Endothelial cell of umbilical vein (primary cell): Measurements from ENCODE around the gene ADSL. TPM values are rescaled to one million over a fixed set of nuclear protein-coding genes. Genes with fewer than 3 reads are reported as not detected.

ENCODE experiments used
- BruUV-seq: library from RNA; stranded (reverse); fragments of 400-500 nt; replicated peaks from 2 replicates; lab custom pipeline; 2021; lab: Mats Ljungman, UMichigan
- CTCF ChIA-PET: fragments of 300-600, 350-600 bp; sonication (Branson Sonifier 250); formaldehyde crosslinking; loops from one replicate; lab custom pipeline; 2021; ENCODE audit warnings: antibody characterized with exemption, inconsistent platforms; lab: Charles Lee
- POLR2A ChIA-PET: fragments of 300-600, 350-600 bp; sonication (Branson Sonifier 250); formaldehyde crosslinking; loops from one replicate; lab custom pipeline; 2021; ENCODE audit warnings: antibody characterized with exemption, inconsistent platforms; lab: Charles Lee
- DNase-seq: peaks from one replicate; pipeline ENCODE4 v3.0.0-alpha.2; 2011; ENCODE audit warnings: low read depth, low spot score
- FAIRE-seq: peaks from 2 replicates; lab custom pipeline; 2011; peaks lifted over from hg19 to GRCh38; lab: Jason Lieb, UNC
- H2AFZ ChIP-seq: 2 replicates; pipeline ENCODE4 v1.6.0; 2012; ENCODE audit warnings: low read depth, low read length, control low read depth, inconsistent platforms
- H3K27ac ChIP-seq: 2 replicates; pipeline ENCODE4 v1.5.1; 2011; ENCODE audit warnings: low read depth, mild to moderate bottlenecking, control low read depth, low read length, moderate library complexity; ENCODE audit not compliant: insufficient read depth
- H3K27me3 ChIP-seq, 2 experiments: 2 replicates each; pipeline versions ENCODE4 v1.6.0 to v1.6.1; 2011; ENCODE audit warnings: low read length in 2 of 2, mixed read lengths in 1 of 2; ENCODE audit not compliant: control insufficient read depth in 2 of 2, insufficient read depth in 2 of 2
- H3K36me3 ChIP-seq, 2 experiments: 2 replicates in 1 of 2; 3 replicates in 1 of 2; pipeline ENCODE4 v1.5.1; 2011; ENCODE audit warnings: low read length in 2 of 2, mild to moderate bottlenecking in 1 of 2, moderate library complexity in 1 of 2; ENCODE audit not compliant: control insufficient read depth in 2 of 2, insufficient read depth in 2 of 2; ENCODE audit errors: extremely low read depth in 1 of 2
- H3K4me1 ChIP-seq: 3 replicates; pipeline ENCODE4 v1.5.1; 2011; ENCODE audit warnings: mild to moderate bottlenecking, low read length; ENCODE audit not compliant: control insufficient read depth, insufficient read depth; ENCODE audit errors: extremely low read depth
- H3K4me2 ChIP-seq: 2 replicates; pipeline ENCODE4 v1.6.1; 2011; ENCODE audit warnings: low read length, control low read depth, mixed read lengths; ENCODE audit not compliant: insufficient read depth
- H3K4me3 ChIP-seq, 3 experiments: fragments of 200-600 bp in 1 of 3; sonication (generic), shearing (Covaris generic) in 1 of 3; replicated peaks in 1 of 3; 2 replicates each; pipeline ENCODE4 v1.5.1; 2011 to 2016; ENCODE audit warnings: control low read depth in 3 of 3, low read length in 3 of 3, mild to moderate bottlenecking in 2 of 3, inconsistent platforms in 1 of 3, low read depth in 1 of 3, moderate library complexity in 1 of 3; ENCODE audit not compliant: insufficient read depth in 1 of 3
- H3K79me2 ChIP-seq: 2 replicates; pipeline ENCODE4 v1.6.0; 2012; ENCODE audit warnings: low read length, inconsistent platforms; ENCODE audit not compliant: control insufficient read depth, insufficient read depth
- H3K9ac ChIP-seq: replicated peaks from 2 replicates; pipeline ENCODE3; 2011; ENCODE audit warnings: low read length, control low read depth; ENCODE audit not compliant: insufficient read depth; ENCODE audit errors: extremely low read depth
- H3K9me1 ChIP-seq: replicated peaks from 3 replicates; pipeline ENCODE4 v1.6.0; 2011; ENCODE audit warnings: mild to moderate bottlenecking, low read length; ENCODE audit not compliant: control insufficient read depth, insufficient read depth; ENCODE audit errors: extremely low read depth
- H3K9me3 ChIP-seq: replicated peaks from 2 replicates; pipeline ENCODE4 v1.5.1; 2012; ENCODE audit warnings: low read length, inconsistent platforms; ENCODE audit not compliant: control insufficient read depth, insufficient read depth
- H4K20me1 ChIP-seq: replicated peaks from 2 replicates; pipeline ENCODE3; 2011; ENCODE audit warnings: mild to moderate bottlenecking, low read length; ENCODE audit not compliant: control insufficient read depth, insufficient read depth; ENCODE audit errors: extremely low read depth
- CTCF ChIP-seq, 2 donors: IDR thresholded peaks; 1 replicate in 1 of 2; 2 replicates in 1 of 2; pipeline ENCODE4 v1.5.1; 2011; ENCODE audit warnings: low read length in 2 of 2, mild to moderate bottlenecking in 2 of 2, moderate library complexity in 2 of 2, control low read depth in 1 of 2, inconsistent platforms in 1 of 2, low read depth in 1 of 2; ENCODE audit not compliant: insufficient read depth in 1 of 2; ENCODE audit errors: extremely low read depth in 1 of 2
- EZH2 ChIP-seq: IDR thresholded peaks from 2 replicates; pipeline ENCODE4 v1.6.1; 2012; ENCODE audit warnings: borderline replicate concordance, low read depth, mild to moderate bottlenecking, moderate library complexity, low read length, inconsistent platforms; ENCODE audit not compliant: severe bottlenecking
- FOS ChIP-seq: IDR thresholded peaks from 2 replicates; pipeline ENCODE4 v1.6.1; 2011; ENCODE audit warnings: mild to moderate bottlenecking, low read length, moderate library complexity, borderline replicate concordance; ENCODE audit not compliant: insufficient read depth
- GATA2 ChIP-seq: IDR thresholded peaks from 2 replicates; pipeline ENCODE4 v1.7.0; 2011; ENCODE audit warnings: low read depth, mild to moderate bottlenecking, moderate library complexity, mixed read lengths, low read length; ENCODE audit not compliant: insufficient read length, insufficient read depth
- JUN ChIP-seq: IDR thresholded peaks from 2 replicates; pipeline ENCODE4 v1.6.1; 2011; ENCODE audit warnings: borderline replicate concordance, low read depth; ENCODE audit not compliant: insufficient read length, insufficient read depth
- MAX ChIP-seq: IDR thresholded peaks from 2 replicates; pipeline ENCODE4 v1.6.1; 2011; ENCODE audit not compliant: insufficient read depth, insufficient read length
- MYC ChIP-seq: IDR thresholded peaks from one replicate; pipeline ENCODE4 v1.6.1; 2011; ENCODE audit warnings: mild to moderate bottlenecking, low read depth, low read length
- POLR2A ChIP-seq: IDR thresholded peaks from 2 replicates; pipeline ENCODE4 v1.6.1; 2012; ENCODE audit warnings: low read depth, mild to moderate bottlenecking, control low read depth, low read length
- POLR2AphosphoS5 ChIP-seq: IDR thresholded peaks from 2 replicates; pipeline ENCODE4 v1.6.1; 2012; ENCODE audit warnings: low read depth, mild to moderate bottlenecking, control low read depth, low read length, moderate library complexity; ENCODE audit not compliant: insufficient read depth
- dilution Hi-C: fragments of 300-500 bp; cut with MboI; formaldehyde crosslinking; loops from one replicate; pipeline ENCODE4 v1.15.0; 2019; ENCODE audit warnings: low sequenced_read_pairs; ENCODE audit not compliant: extremely low pct_ligation_motif_present
- intact Hi-C: fragments of 100-400 bp; cut with micrococcal nuclease; formaldehyde crosslinking; loops from one replicate; pipeline ENCODE4 v1.10.0; 2022
- polyA plus RNA-seq, 4 experiments: library from polyadenylated mRNA; depleted of rRNA in 3 of 4; stranded (reverse) in 3 of 4; unstranded in 1 of 4; fragments of >200 nt; gene quantifications; 2 replicates each; pipeline versions ENCODE4 v1.2.1 to v1.2.3, GENCODE V29; 2011 to 2012; ENCODE audit warnings: missing spikeins in 1 of 4
- total RNA-seq: library from RNA; stranded (reverse); gene quantifications from 2 replicates; pipeline ENCODE4 v1.2.3, GENCODE V29; 2021

The ADSL gene
- total and polyA plus RNA-seq, 2 donors (not counting 3 experiments of a cell fraction or from before 2014, with no cell fraction given) = 103 to 141 TPM

GRCh38 chr22:40328546-40329456 is 17.5 kb upstream of the ADSL start:
- no peaks in the 10 kb centered on the region for H3K27me3 ChIP-seq
- H3K4me3 ChIP-seq = no peak overlapping the region
- peaks cover 3 to 4% of the 10 kb centered on the region in 2 experiments for H3K36me3 ChIP-seq
- H3K9me3 ChIP-seq = no peaks in the 10 kb centered on the region
- POLR2A ChIA-PET = no interaction called here
- no peak for FAIRE-seq
- H3K79me2 ChIP-seq = no peaks in the 10 kb centered on the region
- no peak for DNase-seq
- intact Hi-C loops (loop anchor here (5.0 kb wide), 1 partner anchor 152 kb away; the partner anchor contains the start of gene TNRC6B), dilution Hi-C loops (no loop called here)
- peaks cover 19% of the 10 kb centered on the region for H3K4me1 ChIP-seq
- no peaks in the 10 kb centered on the region for H4K20me1 ChIP-seq
- H3K9ac ChIP-seq = no peak overlapping the region
- H3K4me2 ChIP-seq = no peak overlapping the region
- CTCF ChIA-PET = interaction anchor here (2.7 kb wide), 1 partner anchor 19 kb away, joined by 16 read pairs; no protein-coding TSS in a partner anchor
- H3K27ac ChIP-seq = no peak overlapping the region
- TF ChIP-seq JUN = no peak
- TF ChIP-seq MAX = no peak
- TF ChIP-seq POLR2AphosphoS5 = no peak
- no peak for TF ChIP-seq CTCF (IDR thresholded peaks at IDR 0.05; ENCODE audit: extremely low read depth in 1 of 2, insufficient read depth in 1 of 2, low read depth in 1 of 2, low read length in 2 of 2)
- TF ChIP-seq EZH2 = no peak
- TF ChIP-seq POLR2A = no peak
- TF ChIP-seq FOS = no peak
- no peak for TF ChIP-seq MYC
- TF ChIP-seq GATA2 = no peak
- no peak overlapping the region for H2AFZ ChIP-seq
- no peaks in the 10 kb centered on the region for H3K9me1 ChIP-seq
- BruUV-seq = no TSS peak
